Stimulated activated naive B cell treated with anti-CD40 and anti-IgM and Interleukin-4, amounts not matched to agents 10 μg/mL and 1 μg/mL and 100 μg/mL, for 72 hours (primary cell): Measurements from ENCODE around the gene FRG1.
"Not testable (repeated sequence)": the region's sequence is repeated elsewhere in the genome, so short reads cannot be mapped to it uniquely, and the experiment has no call there.

Experiments used
- ATAC-seq, 2 donors: fragments of 150-1000 bp; cut with Tn5 transposase; replicated peaks; 2 replicates each; pipeline ENCODE4 v1.10.0; 2021; ENCODE audit warnings: moderate library complexity in 1 of 2
- DNase-seq: peaks from one replicate; pipeline ENCODE4 v3.0.0; 2021
- H3K27ac Mint-ChIP-seq: one replicate; pipeline ENCODE4 v1.8.0; 2022; ENCODE audit warnings: mild to moderate bottlenecking, mixed read lengths
- H3K27me3 Mint-ChIP-seq, 2 donors: one replicate each; pipeline ENCODE4 v1.8.0; 2022; ENCODE audit warnings: mixed read lengths in 2 of 2
- H3K36me3 Mint-ChIP-seq, 2 donors: one replicate each; pipeline ENCODE4 v1.8.0; 2022; ENCODE audit warnings: mixed read lengths in 2 of 2, mild to moderate bottlenecking in 1 of 2
- H3K4me1 Mint-ChIP-seq, 2 donors: one replicate each; pipeline ENCODE4 v1.8.0; 2022; ENCODE audit warnings: mixed read lengths in 2 of 2, mild to moderate bottlenecking in 1 of 2
- H3K4me3 Mint-ChIP-seq, 2 donors: one replicate each; pipeline ENCODE4 v1.8.0; 2022; ENCODE audit warnings: mild to moderate bottlenecking in 2 of 2, mixed read lengths in 2 of 2, moderate library complexity in 1 of 2
- H3K9me3 Mint-ChIP-seq, 2 donors: one replicate each; pipeline ENCODE4 v1.8.0; 2022; ENCODE audit warnings: mixed read lengths in 2 of 2, mild to moderate bottlenecking in 1 of 2

FRG1 gene

GRCh38 chr4:189940178-189941004 lies at the start of gene FRG1:
FRG1 (plus strand) TSS chr4:189940872; CDS start chr4:189941010, 138 bp downstream.
- H3K36me3 Mint-ChIP-seq = peaks cover 20 to 44% of the 10 kb centered on the region in 2 donors
- peak; percentile 97 to 98 for ATAC-seq
- H3K4me1 Mint-ChIP-seq = peaks cover 20 to 36% of the 10 kb centered on the region in 2 donors
- DNase-seq = peak; percentile 97
- H3K4me3 Mint-ChIP-seq = peak within 1 kb of the TSS; percentile 87 to 99
- peak within 1 kb of the TSS; percentile 93 for H3K27ac Mint-ChIP-seq
- peaks cover 10 to 25% of the 10 kb centered on the region in 2 donors for H3K9me3 Mint-ChIP-seq
- H3K27me3 Mint-ChIP-seq = no peaks in the 10 kb centered on the region

GRCh38 chr4:189897667-189898066 lies 43.0 kb upstream of the FRG1 start:
- Mint-ChIP-seq H3K36me3 (peaks cover 5 to 14% of the 10 kb centered on the region in 2 donors), H3K4me3 (no peak overlapping the region), H3K9me3 (peaks cover 6 to 15% of the 10 kb centered on the region in 2 donors), H3K27me3 (peaks cover 0 to 13% of the 10 kb centered on the region in 2 donors), H3K4me1 (no peaks in the 10 kb centered on the region), H3K27ac (no peak overlapping the region)
- DNase-seq (no peak), ATAC-seq (no peak)

- ATAC-seq, H3K4me3 Mint-ChIP-seq, H3K4me1 Mint-ChIP-seq, DNase-seq, H3K27ac Mint-ChIP-seq: not testable (repeated sequence)
- peaks cover 0 to 13% of the 10 kb centered on the region in 2 donors for H3K27me3 Mint-ChIP-seq
- H3K9me3 Mint-ChIP-seq = peaks cover 6 to 15% of the 10 kb centered on the region in 2 donors
- peaks cover 3 to 14% of the 10 kb centered on the region in 2 donors for H3K36me3 Mint-ChIP-seq
These were observed 41.1 kb upstream of the FRG1 start for GRCh38 chr4:189899481-189900015.

- H3K27me3 Mint-ChIP-seq, H3K4me1 Mint-ChIP-seq, H3K27ac Mint-ChIP-seq, H3K9me3 Mint-ChIP-seq, H3K36me3 Mint-ChIP-seq, H3K4me3 Mint-ChIP-seq: not testable (repeated sequence)
- ATAC-seq (peak; percentile 60 to 66), DNase-seq (peak; percentile 28)
These were observed 36.1 kb upstream of the FRG1 start for GRCh38 chr4:189904420-189905027.

- no peak for ATAC-seq
These were observed 28.5 kb upstream of the FRG1 start for GRCh38 chr4:189912170-189912569.

GRCh38 chr4:189917161-189917891 lies 23.3 kb upstream of the FRG1 start:
- Mint-ChIP-seq H3K4me3 (no peak overlapping the region), H3K27ac (no peak overlapping the region), H3K4me1 (no peaks in the 10 kb centered on the region), H3K27me3 (no peaks in the 10 kb centered on the region), H3K36me3 (peaks cover 25 to 60% of the 10 kb centered on the region in 2 donors), H3K9me3 (peaks cover 10 to 17% of the 10 kb centered on the region in 2 donors)
- ATAC-seq (no peak), DNase-seq (no peak)

More at GRCh38 chr4:189912170-189912569, 28.5 kb upstream of the FRG1 start:
- Mint-ChIP-seq H3K9me3 (peaks cover 2 to 10% of the 10 kb centered on the region in 2 donors), H3K36me3 (peaks cover 12 to 29% of the 10 kb centered on the region in 2 donors), H3K4me3 (no peak overlapping the region), H3K27ac (no peak overlapping the region), H3K4me1 (no peaks in the 10 kb centered on the region), H3K27me3 (peaks cover 0 to 7% of the 10 kb centered on the region in 2 donors)
- DNase-seq = no peak

- H3K4me1 Mint-ChIP-seq = no peaks in the 10 kb centered on the region
- no peak for ATAC-seq
- H3K4me3 Mint-ChIP-seq = no peak overlapping the region
- H3K27me3 Mint-ChIP-seq = no peaks in the 10 kb centered on the region
- peaks cover 16 to 24% of the 10 kb centered on the region in 2 donors for H3K9me3 Mint-ChIP-seq
- H3K36me3 Mint-ChIP-seq = peaks cover 29 to 65% of the 10 kb centered on the region in 2 donors
- H3K27ac Mint-ChIP-seq = no peak overlapping the region
- no peak for DNase-seq
These were observed 19.6 kb upstream of the FRG1 start for GRCh38 chr4:189921058-189921457.

GRCh38 chr4:189926742-189927141 lies 13.9 kb upstream of the FRG1 start:
- not testable (repeated sequence) for DNase-seq, H3K27ac Mint-ChIP-seq, H3K4me1 Mint-ChIP-seq, ATAC-seq, H3K27me3 Mint-ChIP-seq, H3K4me3 Mint-ChIP-seq
- peaks cover 31 to 67% of the 10 kb centered on the region in 2 donors for H3K36me3 Mint-ChIP-seq
- peaks cover 14 to 16% of the 10 kb centered on the region in 2 donors for H3K9me3 Mint-ChIP-seq

- Mint-ChIP-seq H3K9me3 (peaks cover 10 to 25% of the 10 kb centered on the region in 2 donors), H3K4me3 (peak overlapping the region; percentile 87 to 99), H3K4me1 (peaks cover 24 to 43% of the 10 kb centered on the region in 2 donors), H3K36me3 (peaks cover 23 to 46% of the 10 kb centered on the region in 2 donors), H3K27ac (peak overlapping the region; percentile 93), H3K27me3 (no peaks in the 10 kb centered on the region)
- DNase-seq (no peak), ATAC-seq (no peak)
These were observed 356 bp downstream of the FRG1 start for GRCh38 chr4:189941005-189941450.

GRCh38 chr4:189942412-189942811 lies 1.7 kb downstream of the FRG1 start:
- Mint-ChIP-seq H3K36me3 (peaks cover 15 to 47% of the 10 kb centered on the region in 2 donors), H3K4me3 (peak overlapping the region; percentile 72 to 78), H3K9me3 (peaks cover 6 to 15% of the 10 kb centered on the region in 2 donors), H3K4me1 (peaks cover 25 to 50% of the 10 kb centered on the region in 2 donors)
- H3K27me3 Mint-ChIP-seq, ATAC-seq, H3K27ac Mint-ChIP-seq, DNase-seq: not testable (repeated sequence)

GRCh38 chr4:189944077-189944476 lies 3.4 kb downstream of the FRG1 start:
- not testable (repeated sequence) for DNase-seq, ATAC-seq, H3K4me3 Mint-ChIP-seq, H3K27ac Mint-ChIP-seq, H3K27me3 Mint-ChIP-seq
- peaks cover 15 to 60% of the 10 kb centered on the region in 2 donors for H3K36me3 Mint-ChIP-seq
- H3K4me1 Mint-ChIP-seq = peaks cover 29 to 55% of the 10 kb centered on the region in 2 donors
- H3K9me3 Mint-ChIP-seq = peaks cover 6 to 13% of the 10 kb centered on the region in 2 donors

- H3K9me3 Mint-ChIP-seq, H3K4me3 Mint-ChIP-seq: not testable (repeated sequence)
- H3K36me3 Mint-ChIP-seq = peaks cover 13 to 59% of the 10 kb centered on the region in 2 donors
These were observed 6.2 kb downstream of the FRG1 start for GRCh38 chr4:189946906-189947305.

GRCh38 chr4:189948486-189948885 lies 7.8 kb downstream of the FRG1 start:
- H3K27ac Mint-ChIP-seq, ATAC-seq, DNase-seq, H3K9me3 Mint-ChIP-seq, H3K4me3 Mint-ChIP-seq, H3K27me3 Mint-ChIP-seq: not testable (repeated sequence)
- H3K4me1 Mint-ChIP-seq = peaks cover 19 to 29% of the 10 kb centered on the region in 2 donors
- H3K36me3 Mint-ChIP-seq = peaks cover 13 to 55% of the 10 kb centered on the region in 2 donors

More at GRCh38 chr4:189946906-189947305, 6.2 kb downstream of the FRG1 start:
- not testable (repeated sequence) for H3K27me3 Mint-ChIP-seq, ATAC-seq, DNase-seq, H3K27ac Mint-ChIP-seq
- H3K4me1 Mint-ChIP-seq = peaks cover 22 to 36% of the 10 kb centered on the region in 2 donors
